Nephron progenitor cell (in vitro differentiated cells): ENCODE measurements around the gene INTS13.

Experiments used
- DNase-seq: peaks from one replicate; pipeline ENCODE4 v3.0.0; 2021
- H3K27ac Mint-ChIP-seq: 2 replicates; pipeline ENCODE4 v1.8.0; 2021; ENCODE audit warnings: mild to moderate bottlenecking, moderate library complexity, mixed read lengths
- H3K27me3 Mint-ChIP-seq: 2 replicates; pipeline ENCODE4 v1.8.0; 2021; ENCODE audit warnings: mild to moderate bottlenecking, low read depth, mixed read lengths; ENCODE audit not compliant: poor library complexity
- H3K36me3 Mint-ChIP-seq: 2 replicates; pipeline ENCODE4 v1.8.0; 2021; ENCODE audit warnings: low read depth, mixed read lengths
- H3K4me1 Mint-ChIP-seq: 2 replicates; pipeline ENCODE4 v1.8.0; 2021; ENCODE audit warnings: mixed read lengths
- H3K4me3 Mint-ChIP-seq: 2 replicates; pipeline ENCODE4 v1.8.0; 2021; ENCODE audit warnings: mild to moderate bottlenecking, moderate library complexity, mixed read lengths
- H3K9me3 Mint-ChIP-seq: 2 replicates; pipeline ENCODE4 v1.8.0; 2021; ENCODE audit warnings: mild to moderate bottlenecking, moderate library complexity, mixed read lengths
- CTCF ChIP-seq: fragments of 200-600 bp; sonication (generic); IDR thresholded peaks from 2 replicates; pipeline ENCODE4 v1.5.0; 2021; ENCODE audit warnings: antibody characterized with exemption

The INTS13 gene

GRCh38 chr12:26954027-26954426 is 16.2 kb upstream of the INTS13 start:
- H3K27ac Mint-ChIP-seq = no peak overlapping the region
- peaks cover 3% of the 10 kb centered on the region for H3K27me3 Mint-ChIP-seq
- no peak overlapping the region for H3K4me3 Mint-ChIP-seq
- peaks cover 13% of the 10 kb centered on the region for H3K4me1 Mint-ChIP-seq
- no peak for TF ChIP-seq CTCF
- DNase-seq = no peak
- H3K9me3 Mint-ChIP-seq = peaks cover 15% of the 10 kb centered on the region
- H3K36me3 Mint-ChIP-seq = peaks cover 58% of the 10 kb centered on the region

- H3K36me3 Mint-ChIP-seq = peaks cover 61% of the 10 kb centered on the region
- peaks cover 13% of the 10 kb centered on the region for H3K4me1 Mint-ChIP-seq
- H3K4me3 Mint-ChIP-seq = no peak overlapping the region
- peaks cover 19% of the 10 kb centered on the region for H3K9me3 Mint-ChIP-seq
- no peak for TF ChIP-seq CTCF
- no peak overlapping the region for H3K27ac Mint-ChIP-seq
- no peak for DNase-seq
- peaks cover 3% of the 10 kb centered on the region for H3K27me3 Mint-ChIP-seq
These were observed 15.7 kb upstream of the INTS13 start for GRCh38 chr12:26953447-26953846.

- no peak for DNase-seq
- Mint-ChIP-seq H3K36me3 (peaks cover 78% of the 10 kb centered on the region), H3K4me1 (peaks cover 7% of the 10 kb centered on the region), H3K9me3 (peaks cover 67% of the 10 kb centered on the region), H3K27me3 (peaks cover 3% of the 10 kb centered on the region), H3K4me3 (no peak overlapping the region), H3K27ac (no peak overlapping the region)
- no peak for TF ChIP-seq CTCF
These were observed 10.5 kb upstream of the INTS13 start for GRCh38 chr12:26948309-26948708.

- H3K9me3 Mint-ChIP-seq = peaks cover 38% of the 10 kb centered on the region
- no peak for TF ChIP-seq CTCF
- no peaks in the 10 kb centered on the region for H3K27me3 Mint-ChIP-seq
- H3K27ac Mint-ChIP-seq = no peak overlapping the region
- H3K4me1 Mint-ChIP-seq = peaks cover 34% of the 10 kb centered on the region
- H3K36me3 Mint-ChIP-seq = peaks cover 47% of the 10 kb centered on the region
- H3K4me3 Mint-ChIP-seq = no peak overlapping the region
- no peak for DNase-seq
These were observed 3.4 kb upstream of the INTS13 start for GRCh38 chr12:26941215-26941594.

GRCh38 chr12:26940516-26941214 is 2.9 kb upstream of the INTS13 start:
- DNase-seq = no peak
- H3K27ac Mint-ChIP-seq = no peak overlapping the region
- peaks cover 40% of the 10 kb centered on the region for H3K4me1 Mint-ChIP-seq
- peaks cover 42% of the 10 kb centered on the region for H3K36me3 Mint-ChIP-seq
- no peaks in the 10 kb centered on the region for H3K27me3 Mint-ChIP-seq
- peak overlapping the region; percentile 95 for H3K4me3 Mint-ChIP-seq
- H3K9me3 Mint-ChIP-seq = peaks cover 32% of the 10 kb centered on the region
- no peak for TF ChIP-seq CTCF

GRCh38 chr12:26939953-26940352 is 2.2 kb upstream of the INTS13 start:
- H3K36me3 Mint-ChIP-seq = peaks cover 35% of the 10 kb centered on the region
- peaks cover 47% of the 10 kb centered on the region for H3K4me1 Mint-ChIP-seq
- H3K4me3 Mint-ChIP-seq = peak overlapping the region; percentile 95
- H3K27me3 Mint-ChIP-seq = no peaks in the 10 kb centered on the region
- peaks cover 27% of the 10 kb centered on the region for H3K9me3 Mint-ChIP-seq
- TF ChIP-seq CTCF = no peak
- no peak for DNase-seq
- H3K27ac Mint-ChIP-seq = no peak overlapping the region
